ENCODE data around the gene PRKAB1. TPM values are rescaled to one million over a fixed set of nuclear protein-coding genes. Genes with fewer than 3 reads are reported as not detected.

Gene PRKAB1
- total and polyA plus RNA-seq, 9 of the 15 experiments (the other 6 are each of a cell fraction or from before 2014, with no cell fraction given) = 32.6 to 94.2 (median 63.8) TPM

- TF ChIP-seq MGA (IDR thresholded peaks at IDR 0.05) = no peak
- no peak for TF ChIP-seq MCM7 (IDR thresholded peaks at IDR 0.05)
- TF ChIP-seq ZNF507 (tag; conservative IDR thresholded peaks at IDR 0.05) = no peak
- no peak for TF ChIP-seq PTRF (tag; IDR thresholded peaks at IDR 0.05)
- TF ChIP-seq SMARCC2 (IDR thresholded peaks at IDR 0.05; ENCODE audit: low read depth) = no peak
- TF ChIP-seq CHD2 (IDR thresholded peaks at IDR 0.05; ENCODE audit: low read depth, low read length) = no peak
- TF ChIP-seq RBM25 (IDR thresholded peaks at IDR 0.05; ENCODE audit: low read depth, low read length, severe bottlenecking) = no peak
- no peak for TF ChIP-seq CHD1 (IDR thresholded peaks at IDR 0.05; ENCODE audit: low read length)
- no peak for TF ChIP-seq NFRKB (IDR thresholded peaks at IDR 0.05; ENCODE audit: low read depth)
- no peak for TF ChIP-seq ZNF408 (CRISPR knock-in tag; IDR thresholded peaks at IDR 0.05; ENCODE audit: low read depth)
- TF ChIP-seq ZNF583 (CRISPR knock-in tag; IDR thresholded peaks at IDR 0.05) = no peak
- no peak for TF ChIP-seq MLLT1 (IDR thresholded peaks at IDR 0.05)
- TF ChIP-seq NCOA4 (IDR thresholded peaks at IDR 0.05; ENCODE audit: partially characterized antibody) = no peak
- peak; percentile 58; the same call in 1 of the 2 replicates for TF ChIP-seq CC2D1A (IDR thresholded peaks at IDR 0.05)
- TF ChIP-seq ARID2 (IDR thresholded peaks at IDR 0.05) = peak; percentile 67; the same call in 1 of the 2 replicates
Observed at GRCh38 chr12:119649202-119649808, 18.6 kb upstream of the PRKAB1 start (continued).

All from K562 (cell line).